Esophagus muscularis mucosa (tissue), 4 donors: ENCODE results near the gene PARD6G. TPM values are rescaled to one million over a fixed set of nuclear protein-coding genes. Genes with fewer than 3 reads are reported as not detected.

ENCODE experiments used
- DNase-seq: peaks from one replicate; pipeline ENCODE4 v3.0.0-alpha.2; 2017; ENCODE audit errors: extremely low spot score
- H3K27ac ChIP-seq, 4 donors: fragments of 200-600 bp; sonication (generic); replicated peaks in 1 of 4; 1 replicate in 3 of 4; 2 replicates in 1 of 4; pipeline ENCODE4 v1.5.1; 2016 to 2019; ENCODE audit warnings: mild to moderate bottlenecking in 1 of 4
- H3K27me3 ChIP-seq, 4 donors: fragments of 200-600 bp; sonication (generic); one replicate each; pipeline versions ENCODE4 v1.5.1 to v1.6.0; 2016 to 2019
- H3K36me3 ChIP-seq, 4 donors: fragments of 200-600 bp; sonication (generic); one replicate each; pipeline ENCODE4 v1.5.1; 2016 to 2019
- H3K4me1 ChIP-seq, 4 donors: fragments of 200-600 bp; sonication (generic); one replicate each; pipeline ENCODE4 v1.5.1; 2016 to 2019
- H3K4me3 ChIP-seq, 4 donors: fragments of 200-600 bp; sonication (generic); 1 replicate in 2 of 4; 2 replicates in 2 of 4; pipeline ENCODE4 v1.5.1; 2016 to 2019; ENCODE audit warnings: mild to moderate bottlenecking in 4 of 4, moderate library complexity in 1 of 4
- H3K9me3 ChIP-seq, 4 donors: fragments of 200-600 bp; sonication (generic); 1 replicate in 3 of 4; 2 replicates in 1 of 4; pipeline ENCODE4 v1.5.1; 2016 to 2019
- CTCF ChIP-seq, 3 experiments: fragments of 200-600 bp in 2 of 3; fragments of 450-650 bp in 1 of 3; sonication (generic) in 2 of 3; IDR thresholded peaks; one replicate each; pipeline ENCODE4 v1.5.1; 2017 to 2019; ENCODE audit warnings: antibody characterized with exemption in 3 of 3, mild to moderate bottlenecking in 2 of 3, moderate library complexity in 1 of 3
- EP300 ChIP-seq: sonication (generic); formaldehyde crosslinking; IDR thresholded peaks from one replicate; pipeline ENCODE4 v1.6.1; 2017; ENCODE audit warnings: antibody characterized with exemption
- POLR2A ChIP-seq: fragments of 450-650 bp; IDR thresholded peaks from one replicate; pipeline ENCODE4 v1.6.1; 2017; ENCODE audit warnings: antibody characterized with exemption, moderate library complexity, mild to moderate bottlenecking, low read depth
- POLR2AphosphoS5 ChIP-seq, 2 donors: sonication (generic); formaldehyde crosslinking; IDR thresholded peaks; one replicate each; pipeline ENCODE4 v1.6.1; 2017; ENCODE audit warnings: antibody characterized with exemption in 2 of 2
- WGBS: methylation state at CpG from one replicate; pipeline ENCODE4 v1.1.5; 2018; 5-methylcytosine and 5-hydroxymethylcytosine counted together
- intact Hi-C: fragments of 100-400 bp; cut with DNase I; formaldehyde crosslinking; loops from one replicate; pipeline ENCODE4 v1.15.1; 2023
- total RNA-seq, 4 donors: library from RNA; depleted of rRNA; stranded (reverse); fragments of >200 nt; gene quantifications; one replicate each; pipeline versions ENCODE4 v1.1.0 to v1.2.1, GENCODE V29; 2016

The PARD6G gene
- total RNA-seq, 4 donors from 2014 or later = 5.4 to 11.3 (median 10.4) TPM

DNA sequence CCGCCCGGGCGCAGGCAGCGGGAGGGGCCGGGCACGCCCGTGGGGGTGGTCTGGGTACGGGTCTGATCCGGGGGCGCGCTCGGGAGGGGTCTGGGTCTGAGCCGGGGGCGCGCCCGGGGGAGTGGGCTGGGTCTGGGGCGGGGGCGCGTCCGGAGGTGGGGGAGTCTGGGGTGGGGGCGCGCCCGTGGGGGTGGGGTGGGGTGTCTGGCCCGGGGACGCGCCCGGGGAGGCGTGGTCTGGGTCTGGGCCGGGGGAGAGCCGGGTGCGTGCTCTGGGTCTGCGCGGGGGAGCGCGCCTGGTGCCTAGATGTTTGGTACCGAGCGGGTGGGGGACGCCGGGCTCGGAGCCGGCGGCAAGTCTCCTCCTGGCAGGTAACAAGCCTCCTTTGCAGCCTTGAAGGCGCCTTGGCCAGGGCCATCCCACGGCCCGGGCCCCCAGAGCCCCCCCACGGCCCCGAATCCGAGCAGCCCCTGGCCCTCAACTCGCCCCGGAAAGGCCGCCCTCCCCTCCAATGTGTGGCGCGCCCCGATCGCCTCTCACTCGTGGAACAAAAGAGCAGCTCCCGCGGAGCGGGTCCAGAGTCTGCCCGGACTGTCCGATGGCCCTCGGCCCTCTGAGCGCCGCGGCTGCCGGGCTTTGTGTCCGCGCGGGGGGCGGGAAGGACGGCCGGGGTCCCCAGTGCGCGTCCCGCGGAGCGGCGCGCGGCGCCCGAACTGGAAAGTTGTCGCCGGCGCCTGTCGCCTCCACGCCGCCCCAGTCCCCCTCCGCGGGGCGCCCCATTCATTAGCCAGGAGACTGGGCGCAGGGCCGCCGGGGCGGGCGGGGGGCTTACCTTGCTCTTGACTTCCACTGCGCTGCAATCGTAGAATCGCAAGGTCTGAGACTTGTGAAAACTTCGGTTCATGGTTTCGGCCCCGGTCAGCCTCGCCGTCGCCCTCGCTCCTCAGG, 595 bp downstream of the PARD6G start:
- DNase-seq = no peak
- Histone ChIP-seq H3K36me3 (no peaks in the 10 kb centered on the region), H3K4me3 (peak overlapping the region; percentile 83 to 95 (median 90)), H3K9me3 (no peaks in the 10 kb centered on the region), H3K27ac (peak overlapping the region; percentile 57 to 72 (median 66)), H3K4me1 (peaks cover 10 to 23% (median 18%) of the 10 kb centered on the region in 4 donors), H3K27me3 (peaks cover 0 to 6% (median 0%) of the 10 kb centered on the region in 4 donors)
- WGBS = 0% methylated on average over 1 of the region's 106 CpGs
- intact Hi-C loops = no loop called here
- no peak for TF ChIP-seq POLR2A
- no peak for TF ChIP-seq POLR2AphosphoS5 (IDR thresholded peaks at IDR 0.05)
- TF ChIP-seq CTCF (IDR thresholded peaks at IDR 0.05) = no peak
- TF ChIP-seq EP300 = no peak

GRCh38 chr18:80245781-80246444, 1.4 kb downstream of the PARD6G start:
- intact Hi-C loops = no loop called here
- Histone ChIP-seq H3K27me3 (peaks cover 0 to 6% (median 0%) of the 10 kb centered on the region in 4 donors), H3K27ac (peak overlapping the region; percentile 57 to 72 (median 66)), H3K4me3 (peak overlapping the region; percentile 83 to 95 (median 90)), H3K36me3 (no peaks in the 10 kb centered on the region), H3K4me1 (peaks cover 10 to 23% (median 18%) of the 10 kb centered on the region in 4 donors), H3K9me3 (no peaks in the 10 kb centered on the region)
- no peak for TF ChIP-seq POLR2A
- no peak for TF ChIP-seq EP300
- no peak for TF ChIP-seq POLR2AphosphoS5 (IDR thresholded peaks at IDR 0.05)
- no peak for TF ChIP-seq CTCF (IDR thresholded peaks at IDR 0.05)
- no peak for DNase-seq
- 23% methylated on average over 24 of the region's 31 CpGs for WGBS

DNA sequence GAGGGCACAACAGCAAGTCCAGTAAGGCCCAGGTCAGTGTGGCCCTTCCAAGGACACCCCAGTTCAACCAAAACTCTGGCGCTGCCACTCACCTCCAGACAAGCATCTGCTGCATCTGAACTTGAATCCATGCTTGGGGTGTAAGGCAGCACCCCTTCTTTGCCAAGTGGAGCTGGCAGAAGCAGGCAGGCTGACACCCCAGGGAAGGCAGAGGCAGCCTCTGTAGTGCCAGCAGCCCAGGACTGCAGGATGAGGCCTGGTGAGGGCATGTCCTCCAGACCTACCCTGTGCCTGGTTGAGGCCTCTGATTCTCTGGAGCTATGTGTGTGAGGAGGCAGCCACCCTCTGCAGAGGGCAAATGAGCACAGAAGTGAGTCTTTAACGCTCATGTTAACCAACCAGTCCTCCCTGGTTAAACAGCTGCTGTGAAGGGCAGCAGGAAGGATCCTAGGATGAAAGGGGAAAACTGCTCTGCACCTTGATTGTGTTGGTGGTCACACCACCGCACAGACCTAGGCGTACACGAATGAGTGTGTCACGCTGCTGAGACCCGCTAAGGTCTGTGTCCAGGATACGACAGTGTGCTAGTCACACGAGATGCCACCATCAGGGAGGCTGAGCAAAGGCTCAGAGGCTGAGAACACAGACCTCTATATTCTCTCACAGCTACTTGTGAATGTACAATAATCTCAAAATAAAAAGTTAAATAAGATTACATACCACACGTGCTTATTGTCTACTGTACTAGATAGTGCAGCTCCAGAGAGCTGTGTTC, 2.2 kb downstream of the PARD6G start:
- no peaks in the 10 kb centered on the region for H3K36me3 ChIP-seq
- 80% methylated on average over 8 of the region's 10 CpGs for WGBS
- H3K9me3 ChIP-seq = no peaks in the 10 kb centered on the region
- peaks cover 10 to 23% (median 18%) of the 10 kb centered on the region in 4 donors for H3K4me1 ChIP-seq
- intact Hi-C loops = no loop called here
- DNase-seq = no peak
- H3K27me3 ChIP-seq = peaks cover 0 to 6% (median 0%) of the 10 kb centered on the region in 4 donors
- H3K4me3 ChIP-seq = peak overlapping the region in 1 of 4 donors; percentile 88
- no peak overlapping the region for H3K27ac ChIP-seq
- TF ChIP-seq CTCF (IDR thresholded peaks at IDR 0.05) (no peak), POLR2A (no peak), EP300 (no peak), POLR2AphosphoS5 (IDR thresholded peaks at IDR 0.05) (no peak)

- no peaks in the 10 kb centered on the region for H3K36me3 ChIP-seq
- no peak overlapping the region for H3K4me3 ChIP-seq
- 80% methylated on average over 6 of the region's 6 CpGs for whole genome bisulfite sequencing
- H3K27ac ChIP-seq = no peak overlapping the region
- H3K9me3 ChIP-seq = no peaks in the 10 kb centered on the region
- peaks cover 10 to 23% (median 18%) of the 10 kb centered on the region in 4 donors for H3K4me1 ChIP-seq
- DNase-seq = no peak
- H3K27me3 ChIP-seq = peaks cover 0 to 6% (median 0%) of the 10 kb centered on the region in 4 donors
- intact Hi-C loops = no loop called here
- TF ChIP-seq CTCF (IDR thresholded peaks at IDR 0.05) = no peak
- no peak for TF ChIP-seq POLR2AphosphoS5 (IDR thresholded peaks at IDR 0.05)
- TF ChIP-seq POLR2A = no peak
- TF ChIP-seq EP300 = no peak
Observed at GRCh38 chr18:80244167-80244566, 3.1 kb downstream of the PARD6G start.
